Neural cell (in vitro differentiated cells): ENCODE measurements around the gene TUB. TPM values are rescaled to one million over a fixed set of nuclear protein-coding genes. Genes with fewer than 3 reads are reported as not detected.

ENCODE experiments used
- H2AFZ ChIP-seq: fragments of 200-600, 300-800 bp; sonication (generic), shearing (Covaris generic); 2 replicates; pipeline ENCODE4 v1.6.0; 2014; ENCODE audit warnings: low read depth, mild to moderate bottlenecking, antibody characterized with exemption, low read length, moderate library complexity
- H3F3A ChIP-seq: fragments of 200-600 bp; shearing (Covaris generic); 2 replicates; pipeline ENCODE4 v1.6.1; 2016; ENCODE audit warnings: mild to moderate bottlenecking, moderate library complexity, mixed read lengths, antibody characterized with exemption, low read length; ENCODE audit not compliant: insufficient read depth, poor library complexity, severe bottlenecking
- H3K27ac ChIP-seq: fragments of 200-600, 300-800 bp; sonication (generic), shearing (Covaris generic); 2 replicates; pipeline ENCODE4 v1.5.1; 2014; ENCODE audit warnings: mild to moderate bottlenecking, low read length, moderate library complexity
- H3K27me3 ChIP-seq: fragments of 300-800, 200-600 bp; sonication (generic), shearing (Covaris generic); 2 replicates; pipeline ENCODE4 v1.6.0; 2014; ENCODE audit warnings: mild to moderate bottlenecking, low read depth, low read length, moderate library complexity; ENCODE audit not compliant: insufficient read depth
- H3K36me3 ChIP-seq: fragments of 300-800, 200-600 bp; sonication (generic), shearing (Covaris generic); 2 replicates; pipeline ENCODE4 v1.5.1; 2014; ENCODE audit warnings: mild to moderate bottlenecking, antibody characterized with exemption, low read length, moderate library complexity; ENCODE audit not compliant: insufficient read depth
- H3K4me2 ChIP-seq: fragments of 300-800, 200-600 bp; sonication (generic), shearing (Covaris generic); 2 replicates; pipeline ENCODE4 v1.6.0; 2014; ENCODE audit warnings: mild to moderate bottlenecking, low read length
- H3K4me3 ChIP-seq: fragments of 300-800, 200-600 bp; sonication (generic), shearing (Covaris generic); 2 replicates; pipeline ENCODE4 v1.5.1; 2014; ENCODE audit warnings: mild to moderate bottlenecking, low read length, moderate library complexity
- H3K79me2 ChIP-seq: fragments of 200-600 bp; shearing (Covaris generic); replicated peaks from 2 replicates; pipeline ENCODE4 v1.6.0; 2014; ENCODE audit warnings: mild to moderate bottlenecking, low read length, moderate library complexity; ENCODE audit not compliant: insufficient read depth
- H3K9ac ChIP-seq: fragments of 300-800, 200-600 bp; sonication (generic), shearing (Covaris generic); 2 replicates; pipeline ENCODE4 v1.6.1; 2016; ENCODE audit warnings: mild to moderate bottlenecking, low read length, mixed read lengths
- H3K9me2 ChIP-seq: fragments of 200-600 bp; shearing (Covaris generic); 2 replicates; pipeline ENCODE4 v1.6.1; 2016; ENCODE audit warnings: mild to moderate bottlenecking, low read length, mixed read lengths; ENCODE audit not compliant: insufficient read depth
- H3K9me3 ChIP-seq: fragments of 200-600, 300-800 bp; sonication (generic), shearing (Covaris generic); 2 replicates; pipeline ENCODE4 v1.6.1; 2016; ENCODE audit warnings: mild to moderate bottlenecking, mixed run types, low read length, moderate library complexity, mixed read lengths
- H4K20me1 ChIP-seq: fragments of 200-600 bp; shearing (Covaris generic); 2 replicates; pipeline ENCODE4 v1.6.1; 2016; ENCODE audit warnings: mild to moderate bottlenecking, mixed run types; ENCODE audit not compliant: insufficient read depth
- CTCF ChIP-seq: fragments of 450-650 bp; IDR thresholded peaks from 2 replicates; pipeline ENCODE4 v1.5.1; 2014; ENCODE audit warnings: antibody characterized with exemption, mild to moderate bottlenecking, moderate library complexity; ENCODE audit not compliant: poor library complexity, severe bottlenecking
- EP300 ChIP-seq: fragments of 450-650 bp; conservative IDR thresholded peaks from 2 replicates; pipeline ENCODE4 v1.6.1; 2014; ENCODE audit warnings: antibody characterized with exemption, mild to moderate bottlenecking, moderate library complexity; ENCODE audit not compliant: poor library complexity, severe bottlenecking
- EZH2 ChIP-seq: fragments of 200-600, 300-800 bp; shearing (Covaris generic), sonication (generic); IDR thresholded peaks from 2 replicates; pipeline ENCODE4 v1.6.1; 2014; ENCODE audit warnings: antibody characterized with exemption, low read length, borderline replicate concordance, mild to moderate bottlenecking; ENCODE audit not compliant: insufficient read depth, poor library complexity, severe bottlenecking
- MXI1 ChIP-seq: fragments of 450-650 bp; conservative IDR thresholded peaks from 2 replicates; pipeline ENCODE4 v1.6.1; 2014; ENCODE audit warnings: antibody characterized with exemption, mild to moderate bottlenecking; ENCODE audit not compliant: poor library complexity, severe bottlenecking
- POLR2AphosphoS5 ChIP-seq: IDR thresholded peaks from 2 replicates; pipeline ENCODE4 v1.6.1; 2012
- RAD21 ChIP-seq: fragments of 450-650 bp; conservative IDR thresholded peaks from 2 replicates; pipeline ENCODE4 v1.6.1; 2014; ENCODE audit warnings: antibody characterized with exemption, mild to moderate bottlenecking, moderate library complexity
- REST ChIP-seq: IDR thresholded peaks from 2 replicates; pipeline ENCODE4 v1.6.1; 2012; ENCODE audit warnings: borderline replicate concordance
- SMC3 ChIP-seq: fragments of 450-650 bp; conservative IDR thresholded peaks from 2 replicates; pipeline ENCODE4 v1.6.1; 2014; ENCODE audit warnings: antibody characterized with exemption, mild to moderate bottlenecking, moderate library complexity; ENCODE audit not compliant: poor library complexity
- TAF1 ChIP-seq: IDR thresholded peaks from 2 replicates; pipeline ENCODE4 v1.6.1; 2012; ENCODE audit warnings: low read depth
- polyA plus RNA-seq: library from polyadenylated mRNA; depleted of rRNA; stranded (reverse); fragments of >200 nt; gene quantifications from 2 replicates; pipeline ENCODE4 v1.2.3, GENCODE V29; 2014

Gene TUB
- polyA plus RNA-seq, 1 donor from 2014 or later = 125 TPM

GRCh38 chr11:8032122-8032521 lies 48.9 kb upstream of the TUB start:
- H3K79me2 ChIP-seq = peaks cover 2% of the 10 kb centered on the region
- no peak overlapping the region for H2AFZ ChIP-seq
- H3K4me2 ChIP-seq = no peak overlapping the region
- TF ChIP-seq EP300 (no peak), CTCF (no peak)
- H3F3A ChIP-seq = no peaks in the 10 kb centered on the region
- no peak overlapping the region for H3K27ac ChIP-seq
- no peak overlapping the region for H3K4me3 ChIP-seq
- no peaks in the 10 kb centered on the region for H3K27me3 ChIP-seq
- H3K9ac ChIP-seq = no peak overlapping the region
- H3K36me3 ChIP-seq = no peaks in the 10 kb centered on the region
- H4K20me1 ChIP-seq = no peaks in the 10 kb centered on the region
- H3K9me3 ChIP-seq = no peaks in the 10 kb centered on the region
- no peaks in the 10 kb centered on the region for H3K9me2 ChIP-seq

GRCh38 chr11:8032576-8033304 lies 48.3 kb upstream of the TUB start:
- Histone ChIP-seq H4K20me1 (no peaks in the 10 kb centered on the region), H3K9me3 (no peaks in the 10 kb centered on the region), H3K9ac (no peak overlapping the region), H3K4me2 (no peak overlapping the region), H2AFZ (no peak overlapping the region), H3K79me2 (peaks cover 8% of the 10 kb centered on the region), H3F3A (no peaks in the 10 kb centered on the region), H3K9me2 (no peaks in the 10 kb centered on the region), H3K27ac (no peak overlapping the region), H3K27me3 (no peaks in the 10 kb centered on the region), H3K4me3 (no peak overlapping the region), H3K36me3 (no peaks in the 10 kb centered on the region)
- no peak for TF ChIP-seq EZH2
- TF ChIP-seq SMC3 = no peak
- no peak for TF ChIP-seq REST
- TF ChIP-seq EP300 = no peak
- no peak for TF ChIP-seq MXI1
- no peak for TF ChIP-seq POLR2AphosphoS5
- TF ChIP-seq CTCF = no peak
- TF ChIP-seq RAD21 = no peak
- TF ChIP-seq TAF1 = no peak
